HG02885 (cell line): ENCODE results near the gene ADAM8.

ENCODE experiments used
- ATAC-seq: cut with Tn5 transposase; IDR thresholded peaks from one replicate; pipeline ENCODE4 v1.9.1; 2021; ENCODE audit warnings: mild to moderate bottlenecking; ENCODE audit not compliant: unreplicated experiment, poor library complexity

The ADAM8 gene

GRCh38 chr10:133216776-133217175 lies 59.9 kb downstream of the ADAM8 start:
- ATAC-seq: no peak

- ATAC-seq: no peak
These were observed 61.1 kb downstream of the ADAM8 start for GRCh38 chr10:133215586-133215985.

DNA sequence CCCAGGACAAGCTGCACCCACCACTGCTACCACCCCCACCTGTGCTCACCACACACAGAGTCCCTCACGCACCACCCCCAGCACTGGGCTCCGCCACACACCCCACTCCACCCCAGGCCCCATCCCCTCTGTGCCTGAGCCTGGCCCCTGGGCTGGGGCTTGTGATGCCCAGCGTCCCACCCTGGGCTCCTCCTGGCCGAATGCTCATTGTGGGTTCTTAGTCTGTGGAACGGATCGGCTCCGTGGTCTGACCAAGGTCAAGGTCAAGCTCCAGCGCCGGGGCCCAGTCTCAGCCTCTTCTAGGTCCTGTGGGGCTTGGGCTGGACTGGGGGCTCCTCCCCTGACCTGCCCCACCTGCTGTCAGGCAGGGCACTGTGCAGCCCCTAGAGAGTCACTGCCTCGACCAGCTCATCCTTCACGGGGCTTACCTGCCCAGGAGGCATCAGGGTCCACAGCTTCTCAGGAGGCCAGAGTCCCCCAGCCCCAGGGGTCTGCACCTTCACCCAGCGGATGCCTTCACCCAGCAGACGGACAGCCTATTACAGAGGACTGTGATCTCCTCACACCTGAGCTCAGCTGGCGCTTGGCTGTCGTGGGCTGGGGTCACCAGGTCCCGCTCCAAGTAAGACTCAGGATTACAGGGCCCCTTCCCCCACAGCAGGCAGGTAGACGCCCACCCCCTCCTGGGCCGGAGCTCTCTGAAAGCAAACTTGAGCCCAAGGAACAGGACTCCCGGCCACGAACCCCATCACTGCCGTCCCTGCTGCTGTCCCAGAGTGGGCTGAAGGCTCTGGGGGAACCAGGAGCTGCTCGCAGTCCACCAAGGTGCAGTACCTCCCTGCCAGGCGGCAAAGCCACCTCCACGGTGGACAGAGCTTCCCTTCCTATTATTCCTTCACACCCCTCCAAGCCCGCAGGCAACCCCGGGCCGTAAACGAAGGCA lies 61.9 kb downstream of the ADAM8 start:
- no peak for ATAC-seq

GRCh38 chr10:133213641-133214467 lies 62.8 kb downstream of the ADAM8 start:
- no peak for ATAC-seq

GRCh38 chr10:133212853-133213494 lies 63.7 kb downstream of the ADAM8 start:
- ATAC-seq: no peak
